Kidney capillary endothelial cell (primary cell): Measurements from ENCODE around the gene MGRN1.

Source experiments
- DNase-seq: peaks from one replicate; pipeline ENCODE4 v3.0.0-alpha.2; 2018; ENCODE audit warnings: low spot score

MGRN1 gene

GRCh38 chr16:4675864-4676786, 51.5 kb downstream of the MGRN1 start:
- DNase-seq = no peak

DNA sequence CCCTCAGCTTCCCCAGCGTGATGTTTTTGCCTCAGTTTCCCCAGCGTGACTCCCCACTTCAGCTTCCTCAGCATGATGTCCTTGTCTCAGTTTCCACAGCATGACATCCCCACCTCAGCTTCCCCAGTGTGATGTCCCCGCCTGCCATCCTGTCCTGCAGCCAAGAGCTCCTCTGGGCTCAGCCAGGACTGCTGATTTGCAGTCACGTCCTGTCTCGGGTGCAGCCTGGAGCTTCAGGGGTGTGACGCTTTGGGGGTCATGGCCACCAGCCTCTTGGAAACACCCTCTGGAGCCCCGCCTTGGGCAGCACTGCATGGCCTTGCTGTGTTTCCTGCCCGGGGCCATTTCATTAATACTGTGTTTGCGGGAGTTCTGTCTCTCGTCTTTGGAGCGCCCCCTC, 52.2 kb downstream of the MGRN1 start:
- no peak for DNase-seq

- no peak for DNase-seq
Measured at GRCh38 chr16:4677390-4677789, 52.8 kb downstream of the MGRN1 start.

- DNase-seq = no peak
Measured at GRCh38 chr16:4677994-4678393, 53.4 kb downstream of the MGRN1 start.

- DNase-seq = no peak
Measured at GRCh38 chr16:4678596-4678995, 54.0 kb downstream of the MGRN1 start.

DNA sequence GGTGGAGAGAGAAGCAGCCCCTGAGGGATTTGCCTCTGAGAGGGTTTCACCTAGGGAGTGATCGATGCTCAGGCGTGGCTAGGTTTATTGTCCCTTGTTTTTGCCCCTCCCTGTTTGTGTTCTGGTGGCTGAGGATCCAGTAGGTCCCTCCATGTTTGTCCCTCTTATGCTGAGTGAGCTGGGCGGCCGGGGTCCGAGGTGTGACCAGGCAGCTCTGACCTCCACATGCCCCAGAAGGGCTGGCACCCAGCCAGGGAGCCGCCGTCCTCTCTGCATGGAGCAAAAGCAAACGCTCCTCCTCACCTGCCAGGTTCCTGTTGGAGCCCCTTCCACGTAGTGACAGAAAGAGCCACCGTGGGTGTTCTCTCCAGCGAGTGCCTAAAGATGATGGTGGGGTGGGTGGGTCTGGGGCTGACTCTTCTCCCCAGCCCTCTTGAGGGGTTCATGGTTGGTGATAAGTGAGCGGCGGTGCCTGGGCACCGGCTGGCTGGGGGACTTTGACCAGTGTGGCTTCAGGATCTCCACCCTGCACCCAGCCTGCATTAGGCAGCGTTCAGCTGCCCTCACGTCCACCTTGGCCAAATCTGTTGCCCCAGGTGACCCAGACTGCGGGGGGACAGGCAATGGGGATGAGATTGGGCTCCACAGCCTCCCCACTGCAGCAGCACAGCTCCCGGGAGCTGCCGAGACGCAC, 54.7 kb downstream of the MGRN1 start:
- DNase-seq = no peak

DNA sequence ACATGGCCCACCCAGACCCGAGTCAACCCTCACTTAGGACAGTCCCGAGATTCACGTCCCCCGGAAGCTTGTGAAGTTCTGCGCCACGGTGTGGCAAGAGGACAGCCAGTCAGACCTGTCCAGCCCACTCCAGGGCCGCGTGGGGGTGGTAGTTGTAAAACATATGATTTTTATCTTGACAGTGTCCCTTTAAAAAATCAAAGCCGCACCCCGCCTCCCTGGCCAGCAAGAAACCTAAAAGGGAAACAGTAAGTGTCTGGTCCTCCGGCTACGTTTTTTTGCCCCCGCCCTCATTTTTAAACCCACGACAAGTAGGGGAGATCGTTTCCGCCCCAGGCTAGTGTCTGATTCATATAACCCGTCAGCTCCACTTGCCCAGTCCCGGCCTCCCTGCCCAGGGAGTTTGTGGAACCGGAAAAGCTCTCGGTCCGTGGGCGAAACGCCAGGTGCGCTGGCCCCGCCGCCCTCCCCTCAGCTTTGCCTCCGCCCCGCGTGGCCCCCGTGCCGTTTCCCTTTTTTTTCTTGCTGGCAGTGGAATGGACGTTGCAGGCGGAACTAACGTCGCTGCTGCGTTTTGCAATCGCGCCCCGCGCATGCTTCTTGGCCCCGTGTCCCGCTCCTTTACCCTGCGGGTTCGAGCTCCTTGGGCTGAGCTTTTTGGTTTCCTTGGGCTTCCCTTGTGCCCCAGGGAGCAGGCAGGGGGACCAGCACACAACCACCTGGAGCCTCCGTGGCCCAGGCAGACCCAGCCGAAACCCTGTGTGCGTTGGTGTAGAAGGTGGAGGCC, 55.4 kb downstream of the MGRN1 start:
- no peak for DNase-seq

- DNase-seq = no peak
Measured at GRCh38 chr16:4680673-4681470, 56.2 kb downstream of the MGRN1 start.

DNA sequence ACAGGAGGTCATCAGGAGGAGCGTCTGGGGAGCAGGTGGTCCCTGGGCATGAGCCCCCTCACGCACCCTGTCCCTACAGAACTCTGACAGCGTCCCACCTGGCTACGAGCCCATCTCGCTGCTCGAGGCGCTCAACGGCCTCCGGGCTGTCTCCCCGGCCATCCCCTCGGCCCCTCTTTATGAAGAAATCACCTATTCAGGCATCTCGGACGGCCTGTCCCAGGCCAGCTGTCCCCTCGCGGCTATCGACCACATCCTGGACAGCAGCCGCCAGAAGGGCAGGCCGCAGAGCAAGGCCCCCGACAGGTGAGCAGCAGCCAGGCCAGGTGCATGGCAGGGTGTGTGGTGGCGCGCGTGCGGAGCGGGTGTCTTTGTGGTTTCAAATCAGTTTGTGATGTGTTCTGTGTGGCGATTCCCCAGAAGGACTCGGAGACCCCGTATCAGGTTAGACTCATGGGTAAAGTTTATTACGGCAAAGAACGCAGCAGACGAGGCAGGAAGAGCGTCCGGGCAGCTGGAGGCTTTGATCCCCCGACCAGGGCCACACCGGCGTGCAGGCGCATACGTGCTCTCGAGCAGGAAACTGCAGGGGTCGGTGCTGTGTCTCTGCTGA, 57.0 kb downstream of the MGRN1 start:
- DNase-seq = no peak

DNA sequence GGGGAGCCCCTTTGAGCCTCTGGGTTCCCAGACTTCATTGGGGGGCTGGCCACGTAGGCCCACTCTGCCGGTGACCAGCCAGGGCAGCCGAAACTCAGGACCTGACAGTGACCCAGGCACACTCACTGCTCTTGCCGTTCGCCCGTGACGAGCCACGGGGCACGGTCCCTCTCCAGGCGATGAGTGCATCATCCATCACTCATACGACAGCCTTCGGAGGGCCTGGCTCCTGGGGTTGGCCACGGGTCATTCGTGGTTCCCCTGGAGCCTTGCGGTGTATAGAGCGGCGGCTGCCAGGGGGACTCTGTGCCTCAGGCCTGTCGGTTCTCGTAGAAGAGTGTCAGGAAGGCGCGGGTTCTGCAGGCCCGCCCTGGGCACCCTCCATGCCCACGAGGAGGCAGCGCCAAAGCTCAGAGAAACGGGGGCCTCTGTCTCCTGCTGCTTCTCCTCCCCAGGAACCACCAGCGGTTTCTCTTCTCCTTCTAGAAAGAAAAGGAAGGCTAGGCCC, 57.5 kb downstream of the MGRN1 start:
- DNase-seq = no peak

GRCh38 chr16:4682616-4683254, 58.1 kb downstream of the MGRN1 start:
- no peak for DNase-seq

DNA sequence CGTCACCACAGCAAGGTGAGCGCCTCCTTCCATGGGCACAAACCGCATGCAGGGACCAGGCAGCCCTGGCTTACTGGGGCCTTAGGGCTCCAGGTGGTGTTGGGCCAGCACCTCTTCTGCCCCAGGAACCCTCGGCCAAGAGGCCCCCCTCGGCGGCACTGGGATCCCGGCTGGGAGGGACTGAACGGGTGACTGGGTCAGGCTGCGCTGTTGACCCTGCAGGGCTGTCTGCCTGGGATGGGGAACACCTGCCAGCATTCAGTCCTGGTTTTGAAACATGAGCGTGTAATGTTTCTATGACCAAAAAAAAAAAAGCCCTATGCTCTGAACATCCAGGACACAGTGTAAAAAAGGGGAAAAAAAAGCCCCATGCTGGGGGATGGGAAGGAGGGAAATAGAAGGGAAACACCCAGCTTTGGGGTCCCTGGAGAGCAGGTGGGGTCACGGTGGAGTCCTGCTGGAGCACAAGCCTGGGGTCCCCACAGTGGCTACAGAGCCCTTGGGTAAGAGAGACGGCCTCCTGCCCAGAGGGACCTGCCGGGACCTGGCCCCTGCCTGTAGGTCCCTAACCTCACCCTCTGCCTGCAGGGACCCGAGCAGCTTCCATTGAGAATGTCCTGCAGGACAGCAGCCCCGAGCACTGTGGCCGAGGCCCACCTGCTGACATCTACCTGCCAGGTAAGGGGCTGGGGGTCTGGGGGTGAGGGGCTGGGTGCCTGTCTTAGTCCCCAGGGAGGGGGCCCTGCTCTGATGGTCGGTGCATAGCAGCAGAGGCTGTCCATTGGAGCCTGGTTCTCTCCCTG, 58.8 kb downstream of the MGRN1 start:
- DNase-seq = no peak

DNA sequence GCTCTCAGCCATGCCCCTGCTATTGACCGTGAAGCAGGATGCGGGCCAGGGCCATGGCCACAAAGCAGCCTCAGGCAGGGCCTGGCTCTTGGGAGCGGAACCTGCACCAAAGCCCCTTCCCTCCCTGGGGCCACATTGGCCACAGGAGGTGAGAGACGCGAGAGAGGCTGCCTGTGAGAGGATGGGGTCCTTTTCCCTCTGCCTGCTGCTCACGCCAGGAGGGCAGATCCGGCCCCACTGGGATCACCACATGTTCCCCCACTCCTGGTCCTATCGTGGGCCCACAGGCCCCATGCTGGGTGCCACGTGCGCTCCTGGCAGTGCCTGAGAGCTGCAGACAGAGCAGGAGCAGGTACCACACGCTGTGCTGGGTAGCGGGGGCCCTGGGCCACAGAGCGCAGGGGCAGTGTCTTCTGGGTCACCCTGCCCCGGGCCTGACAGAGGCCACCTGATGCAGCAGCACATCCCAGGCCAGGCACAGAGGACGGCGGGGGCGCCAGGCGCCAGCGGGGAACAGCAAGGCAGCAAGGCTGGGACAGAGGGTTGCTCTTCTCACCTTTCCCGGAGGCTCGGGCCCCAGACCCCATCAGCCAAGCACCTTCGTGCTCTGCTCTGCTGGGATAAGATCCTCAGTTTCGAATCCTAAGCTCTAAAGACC, 59.6 kb downstream of the MGRN1 start:
- DNase-seq = no peak

DNA sequence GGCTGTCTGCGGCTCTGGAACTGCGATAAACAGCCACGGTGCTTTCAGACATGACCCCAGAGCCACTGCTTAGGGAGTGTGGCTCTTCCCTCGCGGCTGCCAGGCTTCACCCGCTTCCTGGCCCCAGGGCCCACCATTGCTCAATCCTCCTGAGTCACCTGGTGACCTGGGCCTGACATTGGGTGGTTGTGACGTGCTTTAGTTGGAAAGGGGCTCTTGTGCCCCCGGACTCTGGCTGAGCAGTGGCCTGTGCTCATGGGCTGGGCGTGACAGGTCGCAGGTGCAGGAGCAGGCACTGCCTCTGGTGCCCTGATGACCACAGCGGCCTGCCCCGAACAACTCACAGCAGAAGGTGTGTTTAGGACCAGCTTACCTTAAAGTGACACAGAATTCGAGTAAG, 60.1 kb downstream of the MGRN1 start:
- no peak for DNase-seq

DNA sequence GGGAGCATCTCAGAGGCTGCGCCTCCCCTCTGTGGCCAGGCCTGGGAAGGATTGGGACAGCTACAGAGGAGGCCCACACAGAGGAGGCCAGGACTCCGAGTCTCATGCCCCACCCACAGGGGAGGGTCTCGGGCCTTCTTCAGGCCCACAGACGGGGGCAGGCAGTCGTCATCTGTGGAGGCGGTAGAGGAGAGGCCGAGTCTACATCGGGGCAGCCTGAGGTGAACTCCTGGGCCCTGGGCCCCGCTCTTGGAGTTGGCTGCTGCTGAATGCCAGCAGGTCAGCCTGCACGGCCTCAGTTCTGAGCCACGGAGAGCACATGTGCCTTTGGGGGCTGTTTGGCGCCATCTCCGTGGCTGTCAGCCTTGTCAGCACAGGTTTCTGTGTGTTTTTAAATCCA, 60.7 kb downstream of the MGRN1 start:
- DNase-seq = no peak

GRCh38 chr16:4685776-4686496, 61.3 kb downstream of the MGRN1 start:
- DNase-seq = no peak

GRCh38 chr16:4686497-4687210, 62.0 kb downstream of the MGRN1 start:
- no peak for DNase-seq

DNA sequence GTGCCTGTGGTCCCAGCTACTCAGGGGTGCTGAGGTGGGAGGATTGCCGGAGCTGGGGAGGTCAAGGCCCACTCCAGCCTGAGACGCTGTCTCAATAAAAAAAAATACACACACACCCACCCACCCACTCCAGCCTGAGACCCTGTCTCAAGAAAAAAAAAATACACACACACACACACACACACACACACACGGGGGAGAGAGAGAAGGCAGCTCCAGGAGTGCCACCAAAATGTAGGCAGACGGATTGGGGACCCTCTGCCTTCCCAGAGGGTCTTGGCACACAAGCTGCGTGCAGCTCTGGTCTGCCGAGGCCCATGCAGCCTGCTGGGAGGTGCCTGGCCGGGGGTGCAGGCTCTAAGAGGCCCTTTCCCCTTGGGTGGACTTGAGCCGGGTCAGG, 62.8 kb downstream of the MGRN1 start:
- DNase-seq = no peak
